HG02678 (cell line): ENCODE data around the gene DNASE1L1.

Experiments used
- ATAC-seq: cut with Tn5 transposase; IDR thresholded peaks from one replicate; pipeline ENCODE4 v1.9.1; 2021; ENCODE audit warnings: mild to moderate bottlenecking, moderate library complexity; ENCODE audit not compliant: unreplicated experiment

Gene DNASE1L1

GRCh38 chrX:154436983-154437752, 28.1 kb upstream of the DNASE1L1 start, which contains the start of gene GDI1:
TSS of gene GDI1 (plus strand) at chrX:154437154. CDS start at chrX:154437255, 101 bp downstream.
- peak; percentile 66 for ATAC-seq

GRCh38 chrX:154436374-154436982, 27.4 kb upstream of the DNASE1L1 start:
- peak; percentile 39 for ATAC-seq

GRCh38 chrX:154435171-154435733, 26.2 kb upstream of the DNASE1L1 start:
- ATAC-seq: no peak

- ATAC-seq: no peak
Observed at GRCh38 chrX:154434394-154435168, 25.5 kb upstream of the DNASE1L1 start.

- ATAC-seq: no peak
Observed at GRCh38 chrX:154433605-154434004, 24.6 kb upstream of the DNASE1L1 start.

GRCh38 chrX:154432210-154432609, 23.2 kb upstream of the DNASE1L1 start:
- no peak for ATAC-seq

GRCh38 chrX:154431341-154431740, 22.3 kb upstream of the DNASE1L1 start:
- ATAC-seq: no peak

GRCh38 chrX:154430916-154431315, 21.9 kb upstream of the DNASE1L1 start:
- no peak for ATAC-seq

- no peak for ATAC-seq
Observed at GRCh38 chrX:154430479-154430878, 21.4 kb upstream of the DNASE1L1 start.

- ATAC-seq: no peak
Observed at GRCh38 chrX:154429711-154430110, 20.7 kb upstream of the DNASE1L1 start.

- peak; percentile 99 for ATAC-seq
Observed at GRCh38 chrX:154428176-154429171, 19.4 kb upstream of the DNASE1L1 start, which contains the start of gene ATP6AP1. TSS of gene ATP6AP1 (plus strand) at chrX:154428677. CDS start at chrX:154428693, 16 bp downstream.

GRCh38 chrX:154426916-154427770, 18.1 kb upstream of the DNASE1L1 start:
- no peak for ATAC-seq

GRCh38 chrX:154420402-154420756, 11.3 kb upstream of the DNASE1L1 start:
- ATAC-seq: no peak

GRCh38 chrX:154419688-154420401, 10.8 kb upstream of the DNASE1L1 start:
- no peak for ATAC-seq

- no peak for ATAC-seq
Observed at GRCh38 chrX:154419189-154419588, 10.1 kb upstream of the DNASE1L1 start.

GRCh38 chrX:154417157-154417556, 8.1 kb upstream of the DNASE1L1 start:
- no peak for ATAC-seq

- no peak for ATAC-seq
Observed at GRCh38 chrX:154413142-154413541, 4.1 kb upstream of the DNASE1L1 start.

- ATAC-seq: no peak
Observed at GRCh38 chrX:154412468-154412867, 3.4 kb upstream of the DNASE1L1 start.

- peak; percentile 62 for ATAC-seq
Observed at GRCh38 chrX:154411981-154412340, 2.9 kb upstream of the DNASE1L1 start.
